ENCODE measurements around the gene SCAPER.

Gene SCAPER

GRCh38 chr15:76346669-76347481 lies 558.3 kb downstream of the SCAPER start:
- no peak for DNase-seq

- DNase-seq = peak; percentile 31
Measured at GRCh38 chr15:76345880-76346668, 559.1 kb downstream of the SCAPER start.

- DNase-seq = no peak
Measured at GRCh38 chr15:76345583-76345879, 559.6 kb downstream of the SCAPER start.

- DNase-seq = no peak
Measured at GRCh38 chr15:76344893-76345582, 560.1 kb downstream of the SCAPER start.

- DNase-seq = no peak
Measured at GRCh38 chr15:76343313-76343996, 561.7 kb downstream of the SCAPER start.

- DNase-seq = peak; percentile 35
Measured at GRCh38 chr15:76342382-76343201, 562.5 kb downstream of the SCAPER start.

GRCh38 chr15:76342058-76342381 lies 563.1 kb downstream of the SCAPER start:
- no peak for DNase-seq

GRCh38 chr15:76341366-76342057 lies 563.6 kb downstream of the SCAPER start:
- DNase-seq = no peak

GRCh38 chr15:76340803-76341365 lies 564.3 kb downstream of the SCAPER start:
- peak; percentile 73 for DNase-seq

- peak; percentile 39 for DNase-seq
Measured at GRCh38 chr15:76340198-76340802, 564.8 kb downstream of the SCAPER start.

- no peak for DNase-seq
Measured at GRCh38 chr15:76339305-76340197, 565.6 kb downstream of the SCAPER start.

GRCh38 chr15:76338486-76339304 lies 566.4 kb downstream of the SCAPER start:
- DNase-seq = no peak

- DNase-seq = peak; percentile 36
Measured at GRCh38 chr15:76337696-76338485, 567.2 kb downstream of the SCAPER start.

GRCh38 chr15:76337059-76337695 lies 568.0 kb downstream of the SCAPER start:
- no peak for DNase-seq

GRCh38 chr15:76336254-76337058 lies 568.7 kb downstream of the SCAPER start, which contains the start of gene ISL2:
Gene ISL2, plus strand, starts transcription at chr15:76336773. Its CDS starts 111 bp downstream, at chr15:76336884.
- DNase-seq = peak; percentile 86

Measured in activated CD4-positive, alpha-beta T cell treated with anti-CD3 and anti-CD28 coated beads for 48 hours (primary cell).